Fibroblast of villous mesenchyme (primary cell): ENCODE data around the gene HNF1B. TPM values are rescaled to one million over a fixed set of nuclear protein-coding genes. Genes with fewer than 3 reads are reported as not detected.
A peak's percentile ranks its signal among the peaks of the same experiment; 100 is the strongest.

Source experiments
- DNase-seq: peaks from one replicate; pipeline ENCODE4 v3.0.0-alpha.2; 2010; ENCODE audit warnings: low read depth
- H3K4me3 ChIP-seq: 2 replicates; pipeline ENCODE4 v1.5.1; 2011; ENCODE audit warnings: low read depth, mild to moderate bottlenecking, low read length
- CTCF ChIP-seq: IDR thresholded peaks from 2 replicates; pipeline ENCODE4 v1.5.1; 2012; ENCODE audit warnings: low read depth, mild to moderate bottlenecking, low read length; ENCODE audit not compliant: insufficient read depth
- total RNA-seq: library from RNA; depleted of rRNA; stranded (reverse); fragments of >200 nt; gene quantifications from 2 replicates; pipeline ENCODE4 v1.2.3, GENCODE V29; 2012

HNF1B gene
- total RNA-seq, 1 donor: not detected

- no peak for DNase-seq
- TF ChIP-seq CTCF: no peak
- H3K4me3 ChIP-seq: no peak overlapping the region
Measured at GRCh38 chr17:37678036-37678435, 66.8 kb downstream of the HNF1B start.

GRCh38 chr17:37677021-37677420 is 67.8 kb downstream of the HNF1B start:
- TF ChIP-seq CTCF: no peak
- DNase-seq: no peak
- H3K4me3 ChIP-seq: no peak overlapping the region

GRCh38 chr17:37676115-37676925 is 68.5 kb downstream of the HNF1B start:
- no peak overlapping the region for H3K4me3 ChIP-seq
- TF ChIP-seq CTCF: no peak
- DNase-seq: peak; percentile 81

- no peak overlapping the region for H3K4me3 ChIP-seq
- no peak for DNase-seq
- TF ChIP-seq CTCF: no peak
Measured at GRCh38 chr17:37674511-37674910, 70.3 kb downstream of the HNF1B start.

- H3K4me3 ChIP-seq: no peak overlapping the region
- TF ChIP-seq CTCF: no peak
- DNase-seq: no peak
Measured at GRCh38 chr17:37673386-37673785, 71.5 kb downstream of the HNF1B start.

- H3K4me3 ChIP-seq: no peak overlapping the region
- no peak for DNase-seq
- no peak for TF ChIP-seq CTCF
Measured at GRCh38 chr17:37672548-37673078, 72.2 kb downstream of the HNF1B start.
